ENCODE measurements around the gene MRRF. TPM values are rescaled to one million over a fixed set of nuclear protein-coding genes. Genes with fewer than 3 reads are reported as not detected.

Gene MRRF
- total RNA-seq, 1 donor from 2014 or later, result 38.5 TPM

- H3K27me3 ChIP-seq, result peaks cover 6% of the 10 kb centered on the region
- H3K27ac ChIP-seq, result no peak overlapping the region
- no peak for TF ChIP-seq CTCF (IDR thresholded peaks at IDR 0.05)
- TF ChIP-seq POLR2A (IDR thresholded peaks at IDR 0.05), result no peak
- TF ChIP-seq POLR2AphosphoS5 (IDR thresholded peaks at IDR 0.05; ENCODE audit: insufficient read depth in 1 of 2, low read depth in 1 of 2), result no peak
- no peaks in the 10 kb centered on the region for H3K9me3 ChIP-seq
- no peak overlapping the region for H3K4me3 ChIP-seq
- intact Hi-C loops (cut with DNase I), result no loop called here
- H3K36me3 ChIP-seq, result no peaks in the 10 kb centered on the region
- H3K4me1 ChIP-seq, result peaks cover 1% of the 10 kb centered on the region
- DNase-seq (ENCODE audit: extremely low spot score in 2 of 2), result no peak
Measured at GRCh38 chr9:122234022-122234748, 30.5 kb upstream of the MRRF start.

- Histone ChIP-seq H3K9me3 (no peaks in the 10 kb centered on the region), H3K27me3 (no peaks in the 10 kb centered on the region), H3K27ac (no peak overlapping the region), H3K4me1 (no peaks in the 10 kb centered on the region), H3K4me3 (no peak overlapping the region), H3K36me3 (peaks cover 0 to 17% of the 10 kb centered on the region in 2 donors)
- no peak for DNase-seq (ENCODE audit: extremely low spot score in 2 of 2)
- intact Hi-C loops (cut with DNase I), result no loop called here
- TF ChIP-seq POLR2AphosphoS5 (IDR thresholded peaks at IDR 0.05; ENCODE audit: insufficient read depth in 1 of 2, low read depth in 1 of 2) (no peak), CTCF (IDR thresholded peaks at IDR 0.05) (no peak), POLR2A (IDR thresholded peaks at IDR 0.05) (no peak)
Measured at GRCh38 chr9:122236681-122237080, 28.0 kb upstream of the MRRF start.

- TF ChIP-seq POLR2AphosphoS5 (IDR thresholded peaks at IDR 0.05; ENCODE audit: insufficient read depth in 1 of 2, low read depth in 1 of 2) (no peak), POLR2A (IDR thresholded peaks at IDR 0.05) (no peak), CTCF (IDR thresholded peaks at IDR 0.05) (no peak)
- Histone ChIP-seq H3K27me3 (no peaks in the 10 kb centered on the region), H3K4me3 (no peak overlapping the region), H3K36me3 (peaks cover 6 to 47% of the 10 kb centered on the region in 2 donors), H3K27ac (no peak overlapping the region), H3K4me1 (no peaks in the 10 kb centered on the region), H3K9me3 (no peaks in the 10 kb centered on the region)
- no peak for DNase-seq (ENCODE audit: extremely low spot score in 2 of 2)
- intact Hi-C loops (cut with DNase I), result no loop called here
Measured at GRCh38 chr9:122239722-122240121, 25.0 kb upstream of the MRRF start.

GRCh38 chr9:122244349-122244748 is 20.3 kb upstream of the MRRF start:
- Histone ChIP-seq H3K4me1 (no peaks in the 10 kb centered on the region), H3K4me3 (no peak overlapping the region), H3K9me3 (no peaks in the 10 kb centered on the region), H3K27me3 (no peaks in the 10 kb centered on the region), H3K27ac (no peak overlapping the region), H3K36me3 (peaks cover 6 to 80% of the 10 kb centered on the region in 2 donors)
- TF ChIP-seq POLR2A (IDR thresholded peaks at IDR 0.05), result no peak
- no peak for DNase-seq (ENCODE audit: extremely low spot score in 2 of 2)
- intact Hi-C loops (cut with DNase I), result no loop called here

GRCh38 chr9:122246666-122247065 is 18.0 kb upstream of the MRRF start:
- no peak for DNase-seq (ENCODE audit: extremely low spot score in 2 of 2)
- no peak overlapping the region for H3K4me3 ChIP-seq
- intact Hi-C loops (cut with DNase I), result no loop called here
- H3K36me3 ChIP-seq, result peaks cover 6 to 72% of the 10 kb centered on the region in 2 donors
- no peaks in the 10 kb centered on the region for H3K27me3 ChIP-seq
- TF ChIP-seq CTCF (IDR thresholded peaks at IDR 0.05), result no peak
- no peak for TF ChIP-seq POLR2AphosphoS5 (IDR thresholded peaks at IDR 0.05; ENCODE audit: insufficient read depth in 1 of 2, low read depth in 1 of 2)
- TF ChIP-seq POLR2A (IDR thresholded peaks at IDR 0.05), result no peak
- H3K27ac ChIP-seq, result no peak overlapping the region
- no peaks in the 10 kb centered on the region for H3K4me1 ChIP-seq
- no peaks in the 10 kb centered on the region for H3K9me3 ChIP-seq

All from vagina (tissue), 2 donors.